ENCODE data around the gene GCH1.
"Not testable (repeated sequence)": the region's sequence is repeated elsewhere in the genome, so short reads cannot be mapped to it uniquely, and the experiment has no call there.

Gene GCH1

GRCh38 chr14:54881235-54881760, 21.3 kb downstream of the GCH1 start:
- no peaks in the 10 kb centered on the region for H3K4me1 ChIP-seq (ENCODE audit: insufficient read depth, insufficient read length)
- no peaks in the 10 kb centered on the region for H3K9me3 ChIP-seq (ENCODE audit: insufficient read depth, low read length)
- DNase-seq (ENCODE audit: low read depth, low spot score), result no peak
- no peaks in the 10 kb centered on the region for H3K36me3 ChIP-seq (ENCODE audit: insufficient read depth, insufficient read length, low read length)
- TF ChIP-seq YY1 (IDR thresholded peaks at IDR 0.05; ENCODE audit: insufficient read depth, insufficient read length) (no peak), SUZ12 (IDR thresholded peaks at IDR 0.05; ENCODE audit: extremely low read depth, insufficient read depth, insufficient read length) (no peak), ZNF274 (IDR thresholded peaks at IDR 0.05; ENCODE audit: low read depth, low read length) (no peak)
- no peak overlapping the region for H3K4me3 ChIP-seq (ENCODE audit: insufficient read length, low read depth)
- H3K27me3 ChIP-seq (ENCODE audit: insufficient read depth, insufficient read length), result no peaks in the 10 kb centered on the region
- H3K9ac ChIP-seq (ENCODE audit: insufficient read length, low read depth), result no peak overlapping the region

GRCh38 chr14:54877703-54878021, 25.0 kb downstream of the GCH1 start:
- TF ChIP-seq ZNF274 (IDR thresholded peaks at IDR 0.05; ENCODE audit: low read depth, low read length) (no peak), YY1 (IDR thresholded peaks at IDR 0.05; ENCODE audit: insufficient read depth, insufficient read length) (no peak), SUZ12 (IDR thresholded peaks at IDR 0.05; ENCODE audit: extremely low read depth, insufficient read depth, insufficient read length) (no peak)
- no peaks in the 10 kb centered on the region for H3K9me3 ChIP-seq (ENCODE audit: insufficient read depth, low read length)
- H3K36me3 ChIP-seq (ENCODE audit: insufficient read depth, insufficient read length, low read length), result no peaks in the 10 kb centered on the region
- no peaks in the 10 kb centered on the region for H3K4me1 ChIP-seq (ENCODE audit: insufficient read depth, insufficient read length)
- H3K4me3 ChIP-seq (ENCODE audit: insufficient read length, low read depth), result no peak overlapping the region
- no peak for DNase-seq (ENCODE audit: low read depth, low spot score)
- no peak overlapping the region for H3K9ac ChIP-seq (ENCODE audit: insufficient read length, low read depth)
- H3K27me3 ChIP-seq (ENCODE audit: insufficient read depth, insufficient read length), result no peaks in the 10 kb centered on the region

- no peaks in the 10 kb centered on the region for H3K27me3 ChIP-seq (ENCODE audit: insufficient read depth, insufficient read length)
- DNase-seq (ENCODE audit: low read depth, low spot score), result no peak
- no peaks in the 10 kb centered on the region for H3K9me3 ChIP-seq (ENCODE audit: insufficient read depth, low read length)
- H3K4me1 ChIP-seq (ENCODE audit: insufficient read depth, insufficient read length), result no peaks in the 10 kb centered on the region
- TF ChIP-seq ZNF274 (IDR thresholded peaks at IDR 0.05; ENCODE audit: low read depth, low read length) (no peak), YY1 (IDR thresholded peaks at IDR 0.05; ENCODE audit: insufficient read depth, insufficient read length) (no peak), SUZ12 (IDR thresholded peaks at IDR 0.05; ENCODE audit: extremely low read depth, insufficient read depth, insufficient read length) (no peak)
- H3K9ac ChIP-seq (ENCODE audit: insufficient read length, low read depth), result no peak overlapping the region
- H3K36me3 ChIP-seq (ENCODE audit: insufficient read depth, insufficient read length, low read length), result no peaks in the 10 kb centered on the region
- no peak overlapping the region for H3K4me3 ChIP-seq (ENCODE audit: insufficient read length, low read depth)
Measured at GRCh38 chr14:54877015-54877702, 25.5 kb downstream of the GCH1 start.

GRCh38 chr14:54875648-54876047, 27.0 kb downstream of the GCH1 start:
- DNase-seq (ENCODE audit: low read depth, low spot score); H3K27me3 ChIP-seq (ENCODE audit: insufficient read depth, insufficient read length); H3K4me1 ChIP-seq (ENCODE audit: insufficient read depth, insufficient read length); H3K9ac ChIP-seq (ENCODE audit: insufficient read length, low read depth); H3K9me3 ChIP-seq (ENCODE audit: insufficient read depth, low read length); H3K4me3 ChIP-seq (ENCODE audit: insufficient read length, low read depth); H3K36me3 ChIP-seq (ENCODE audit: insufficient read depth, insufficient read length, low read length): not testable (repeated sequence)

GRCh38 chr14:54870154-54871090, 32.2 kb downstream of the GCH1 start:
- H3K4me1 ChIP-seq (ENCODE audit: insufficient read depth, insufficient read length); H3K9me3 ChIP-seq (ENCODE audit: insufficient read depth, low read length); H3K27me3 ChIP-seq (ENCODE audit: insufficient read depth, insufficient read length); DNase-seq (ENCODE audit: low read depth, low spot score); H3K36me3 ChIP-seq (ENCODE audit: insufficient read depth, insufficient read length, low read length): not testable (repeated sequence)
- Histone ChIP-seq H3K4me3 (ENCODE audit: insufficient read length, low read depth) (peak overlapping the region; percentile 53), H3K9ac (ENCODE audit: insufficient read length, low read depth) (peak overlapping the region; percentile 77)
- peak; percentile 28 for TF ChIP-seq YY1 (IDR thresholded peaks at IDR 0.05; ENCODE audit: insufficient read depth, insufficient read length)

GRCh38 chr14:54867011-54867410, 35.6 kb downstream of the GCH1 start:
- Histone ChIP-seq H3K36me3 (ENCODE audit: insufficient read depth, insufficient read length, low read length) (no peaks in the 10 kb centered on the region), H3K9ac (ENCODE audit: insufficient read length, low read depth) (no peak overlapping the region), H3K4me3 (ENCODE audit: insufficient read length, low read depth) (no peak overlapping the region), H3K4me1 (ENCODE audit: insufficient read depth, insufficient read length) (no peaks in the 10 kb centered on the region), H3K27me3 (ENCODE audit: insufficient read depth, insufficient read length) (no peaks in the 10 kb centered on the region), H3K9me3 (ENCODE audit: insufficient read depth, low read length) (no peaks in the 10 kb centered on the region)
- no peak for TF ChIP-seq ZNF274 (IDR thresholded peaks at IDR 0.05; ENCODE audit: low read depth, low read length)
- TF ChIP-seq YY1 (IDR thresholded peaks at IDR 0.05; ENCODE audit: insufficient read depth, insufficient read length), result no peak
- no peak for TF ChIP-seq SUZ12 (IDR thresholded peaks at IDR 0.05; ENCODE audit: extremely low read depth, insufficient read depth, insufficient read length)
- no peak for DNase-seq (ENCODE audit: low read depth, low spot score)

GRCh38 chr14:54866588-54866987, 36.0 kb downstream of the GCH1 start:
- H3K4me1 ChIP-seq (ENCODE audit: insufficient read depth, insufficient read length), result no peaks in the 10 kb centered on the region
- H3K36me3 ChIP-seq (ENCODE audit: insufficient read depth, insufficient read length, low read length), result no peaks in the 10 kb centered on the region
- H3K9ac ChIP-seq (ENCODE audit: insufficient read length, low read depth), result no peak overlapping the region
- TF ChIP-seq SUZ12 (IDR thresholded peaks at IDR 0.05; ENCODE audit: extremely low read depth, insufficient read depth, insufficient read length) (no peak), YY1 (IDR thresholded peaks at IDR 0.05; ENCODE audit: insufficient read depth, insufficient read length) (no peak), ZNF274 (IDR thresholded peaks at IDR 0.05; ENCODE audit: low read depth, low read length) (no peak)
- no peak overlapping the region for H3K4me3 ChIP-seq (ENCODE audit: insufficient read length, low read depth)
- no peaks in the 10 kb centered on the region for H3K27me3 ChIP-seq (ENCODE audit: insufficient read depth, insufficient read length)
- no peaks in the 10 kb centered on the region for H3K9me3 ChIP-seq (ENCODE audit: insufficient read depth, low read length)
- DNase-seq (ENCODE audit: low read depth, low spot score), result no peak

All from NT2/D1 (cell line).